Brain microvascular endothelial cell (primary cell): Measurements from ENCODE around the gene WASF2.

Source experiments
- DNase-seq: peaks from one replicate; pipeline ENCODE4 v3.0.0-alpha.2; 2020
- H3K27ac ChIP-seq: fragments of 250-450 bp; sonication (Bioruptor Pico); 2 replicates; pipeline ENCODE4 v1.5.1; 2020; ENCODE audit warnings: mild to moderate bottlenecking, moderate library complexity
- H3K27me3 ChIP-seq: fragments of 250-450 bp; sonication (Bioruptor Pico); replicated peaks from 2 replicates; pipeline ENCODE4 v1.5.1; 2020; ENCODE audit warnings: mild to moderate bottlenecking
- H3K36me3 ChIP-seq: fragments of 250-450 bp; sonication (Bioruptor Pico); replicated peaks from 2 replicates; pipeline ENCODE4 v1.5.1; 2020; ENCODE audit warnings: mild to moderate bottlenecking
- H3K4me3 ChIP-seq: 2 replicates; pipeline ENCODE4 v1.5.1; 2011; ENCODE audit warnings: low read depth, mild to moderate bottlenecking, control low read depth, low read length, moderate library complexity
- CTCF ChIP-seq: IDR thresholded peaks from 2 replicates; pipeline ENCODE4 v1.5.1; 2011; ENCODE audit warnings: low read depth, mild to moderate bottlenecking, moderate library complexity, low read length, control low read depth, inconsistent platforms; ENCODE audit errors: missing control alignments
- in situ Hi-C: cut with HindIII; loops from 2 replicates; pipeline ENCODE4 v1.10.0; 2017; ENCODE audit warnings: low sequenced_read_pairs, low pct_ligation_motif_present

The WASF2 gene

GRCh38 chr1:27531959-27532685, 42.2 kb upstream of the WASF2 start:
- no peak for DNase-seq
- Histone ChIP-seq H3K27ac (no peak overlapping the region), H3K27me3 (no peaks in the 10 kb centered on the region), H3K4me3 (no peak overlapping the region), H3K36me3 (peaks cover 5% of the 10 kb centered on the region)
- in situ Hi-C loops, result no loop called here
- no peak for TF ChIP-seq CTCF

GRCh38 chr1:27530192-27530591, 40.2 kb upstream of the WASF2 start:
- Histone ChIP-seq H3K36me3 (peaks cover 5% of the 10 kb centered on the region), H3K27me3 (no peaks in the 10 kb centered on the region), H3K27ac (no peak overlapping the region), H3K4me3 (no peak overlapping the region)
- no peak for TF ChIP-seq CTCF
- in situ Hi-C loops, result no loop called here
- no peak for DNase-seq

- in situ Hi-C loops, result no loop called here
- Histone ChIP-seq H3K36me3 (peaks cover 5% of the 10 kb centered on the region), H3K27ac (no peak overlapping the region), H3K4me3 (no peak overlapping the region), H3K27me3 (no peaks in the 10 kb centered on the region)
- TF ChIP-seq CTCF, result no peak
- no peak for DNase-seq
Observed at GRCh38 chr1:27529704-27530018, 39.7 kb upstream of the WASF2 start.

GRCh38 chr1:27528818-27529703, 39.1 kb upstream of the WASF2 start:
- no peak overlapping the region for H3K4me3 ChIP-seq
- no peak for TF ChIP-seq CTCF
- H3K27ac ChIP-seq, result no peak overlapping the region

GRCh38 chr1:27527890-27528817, 38.2 kb upstream of the WASF2 start:
- Histone ChIP-seq H3K36me3 (no peaks in the 10 kb centered on the region), H3K27me3 (no peaks in the 10 kb centered on the region), H3K4me3 (peak overlapping the region; percentile 20), H3K27ac (no peak overlapping the region)
- no peak for TF ChIP-seq CTCF
- no peak for DNase-seq
- in situ Hi-C loops, result no loop called here

More at GRCh38 chr1:27528818-27529703, 39.1 kb upstream of the WASF2 start:
- no peak for DNase-seq
- in situ Hi-C loops, result no loop called here
- Histone ChIP-seq H3K27me3 (no peaks in the 10 kb centered on the region), H3K36me3 (peaks cover 5% of the 10 kb centered on the region)
